ENCODE results near the gene TCP11.

TCP11 gene

GRCh38 chr6:35087361-35088280 is 53.5 kb downstream of the TCP11 start:
- TF ChIP-seq, protein P1, sequence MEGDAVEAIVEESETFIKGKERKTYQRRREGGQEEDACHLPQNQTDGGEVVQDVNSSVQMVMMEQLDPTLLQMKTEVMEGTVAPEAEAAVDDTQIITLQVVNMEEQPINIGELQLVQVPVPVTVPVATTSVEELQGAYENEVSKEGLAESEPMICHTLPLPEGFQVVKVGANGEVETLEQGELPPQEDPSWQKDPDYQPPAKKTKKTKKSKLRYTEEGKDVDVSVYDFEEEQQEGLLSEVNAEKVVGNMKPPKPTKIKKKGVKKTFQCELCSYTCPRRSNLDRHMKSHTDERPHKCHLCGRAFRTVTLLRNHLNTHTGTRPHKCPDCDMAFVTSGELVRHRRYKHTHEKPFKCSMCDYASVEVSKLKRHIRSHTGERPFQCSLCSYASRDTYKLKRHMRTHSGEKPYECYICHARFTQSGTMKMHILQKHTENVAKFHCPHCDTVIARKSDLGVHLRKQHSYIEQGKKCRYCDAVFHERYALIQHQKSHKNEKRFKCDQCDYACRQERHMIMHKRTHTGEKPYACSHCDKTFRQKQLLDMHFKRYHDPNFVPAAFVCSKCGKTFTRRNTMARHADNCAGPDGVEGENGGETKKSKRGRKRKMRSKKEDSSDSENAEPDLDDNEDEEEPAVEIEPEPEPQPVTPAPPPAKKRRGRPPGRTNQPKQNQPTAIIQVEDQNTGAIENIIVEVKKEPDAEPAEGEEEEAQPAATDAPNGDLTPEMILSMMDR (conservative IDR thresholded peaks at IDR 0.05): no peak
- H3K27ac ChIP-seq: no peak overlapping the region

DNA sequence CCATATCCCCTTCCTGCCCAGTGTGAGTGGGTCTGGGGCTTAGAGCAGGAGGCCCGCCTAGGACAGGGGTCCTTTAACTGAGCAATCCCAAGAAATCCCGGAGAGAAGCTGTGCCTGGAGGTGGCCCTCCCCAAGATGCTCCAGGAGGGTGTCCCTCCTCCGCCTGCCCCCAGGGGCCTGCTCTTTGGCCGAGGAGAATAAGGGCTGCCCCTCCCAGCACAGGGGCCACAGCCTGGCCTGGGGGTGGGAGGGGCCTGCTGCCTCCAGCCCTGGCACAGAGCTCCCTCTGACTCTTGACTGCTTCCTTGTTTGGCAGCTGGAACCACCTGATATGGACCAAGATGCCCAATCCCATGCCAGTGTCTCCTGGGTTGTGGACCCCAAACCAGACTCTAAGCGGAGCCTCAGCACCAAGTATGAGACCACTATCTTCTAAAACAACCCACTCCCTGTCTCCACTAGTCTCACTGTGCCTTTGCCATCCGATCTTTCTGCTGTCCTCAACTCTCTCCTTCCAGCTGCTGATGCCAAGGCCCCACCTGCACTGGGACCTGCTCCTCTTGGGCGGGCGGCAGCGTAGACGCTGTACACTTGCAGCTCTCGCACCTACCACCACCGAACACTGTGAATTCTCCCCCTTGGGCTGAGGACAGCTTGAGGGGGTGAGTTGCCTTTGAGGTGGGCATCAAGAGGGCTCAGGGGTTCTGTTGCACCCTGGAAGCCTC is 54.3 kb downstream of the TCP11 start:
- no peak overlapping the region for H3K27ac ChIP-seq
- TF ChIP-seq, protein P1 (conservative IDR thresholded peaks at IDR 0.05): no peak

GRCh38 chr6:35086282-35086632 is 54.9 kb downstream of the TCP11 start:
- H3K27ac ChIP-seq: no peak overlapping the region
- TF ChIP-seq, protein P1 (conservative IDR thresholded peaks at IDR 0.05): no peak

GRCh38 chr6:35085359-35086281 is 55.5 kb downstream of the TCP11 start:
- TF ChIP-seq, protein P1 (conservative IDR thresholded peaks at IDR 0.05): no peak
- H3K27ac ChIP-seq: no peak overlapping the region

GRCh38 chr6:35084511-35085203 is 56.5 kb downstream of the TCP11 start:
- TF ChIP-seq, protein P1 (conservative IDR thresholded peaks at IDR 0.05): no peak
- no peak overlapping the region for H3K27ac ChIP-seq

GRCh38 chr6:35084041-35084491 is 57.1 kb downstream of the TCP11 start:
- no peak overlapping the region for H3K27ac ChIP-seq
- TF ChIP-seq, protein P1 (conservative IDR thresholded peaks at IDR 0.05): no peak

All from VCaP (cell line).